Keratinocyte (primary cell): ENCODE results near the gene IQCE.

Experiments used
- CTCF ChIP-seq, 3 experiments: IDR thresholded peaks in 1 of 3; conservative IDR thresholded peaks in 1 of 3; optimal IDR thresholded peaks in 1 of 3; 2 replicates in 2 of 3; 3 replicates in 1 of 3; pipeline versions ENCODE3 to v1.5.1; 2011; ENCODE audit warnings: low read length in 3 of 3, mild to moderate bottlenecking in 3 of 3, moderate library complexity in 2 of 3, control low read depth in 1 of 3, inconsistent platforms in 1 of 3; ENCODE audit not compliant: insufficient read depth in 2 of 3; ENCODE audit errors: extremely low read depth in 1 of 3
- EZH2 ChIP-seq: IDR thresholded peaks from one replicate; pipeline ENCODE4 v1.6.1; 2012; ENCODE audit warnings: inconsistent platforms, mild to moderate bottlenecking, low read length, moderate library complexity

DNA sequence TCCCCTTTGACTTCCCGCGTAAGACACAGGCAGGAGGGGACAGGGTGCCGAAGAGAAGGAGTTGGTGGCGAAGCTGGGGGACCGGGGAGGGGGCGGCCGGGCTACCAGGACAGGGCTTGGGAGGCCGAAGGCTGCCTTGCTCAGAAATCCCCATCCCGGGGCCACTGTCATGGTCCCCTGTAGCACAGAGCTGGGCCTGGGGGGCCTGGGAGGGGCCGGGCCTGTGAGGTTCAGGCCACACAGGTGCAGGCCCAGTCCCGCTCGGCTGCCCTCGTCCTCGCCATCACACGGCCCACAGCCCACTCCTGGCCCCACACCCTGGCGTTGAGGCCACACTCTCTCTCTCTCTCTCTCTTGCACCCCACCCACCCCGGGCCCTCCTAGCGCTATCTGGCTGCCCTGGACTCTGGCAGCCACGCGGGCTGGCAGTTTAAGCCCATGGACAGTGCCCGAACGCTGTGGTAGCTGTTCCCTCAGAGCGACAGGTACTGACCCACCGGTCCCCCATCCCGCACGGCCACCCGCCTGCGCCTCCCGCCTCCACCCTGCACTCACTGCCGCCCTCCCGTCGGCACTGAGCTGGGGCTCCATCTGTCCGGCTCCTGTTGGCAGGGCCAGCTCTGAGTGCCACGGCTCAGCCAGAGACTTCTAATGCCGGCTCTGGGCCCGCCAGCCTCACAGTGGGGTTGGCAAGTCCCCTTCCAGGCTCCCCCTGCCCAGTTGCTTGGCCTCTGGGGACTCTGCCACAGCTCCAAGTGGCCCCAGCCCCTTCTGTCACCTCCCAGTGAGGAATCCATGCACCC, 101.0 kb downstream of the IQCE start:
- TF ChIP-seq CTCF (optimal IDR thresholded peaks at IDR 0.05 in 1 of 3, IDR thresholded peaks at IDR 0.05 in 1 of 3, conservative IDR thresholded peaks at IDR 0.05 in 1 of 3; ENCODE audit: extremely low read depth in 1 of 3, insufficient read depth in 2 of 3, low read length in 3 of 3) (no peak), EZH2 (no peak)
